Mucosa of descending colon (tissue), 3 donors: ENCODE measurements around the gene PALD1. TPM values are rescaled to one million over a fixed set of nuclear protein-coding genes. Genes with fewer than 3 reads are reported as not detected.

ENCODE experiments used
- ATAC-seq: fragments of 200-7000 bp; cut with Tn5 transposase; one replicate; pipeline ENCODE4 v1.9.1; 2020; ENCODE audit warnings: mild to moderate bottlenecking, moderate library complexity
- DNase-seq, 3 donors: peaks; one replicate each; pipeline ENCODE4 v3.0.0-alpha.2; 2020
- H3K36me3 ChIP-seq: fragments of 200-600 bp; one replicate; pipeline ENCODE4 v1.8.0; 2021; ENCODE audit warnings: low read depth, mild to moderate bottlenecking
- H3K4me1 ChIP-seq: fragments of 200-600 bp; one replicate; pipeline ENCODE4 v1.8.0; 2021; ENCODE audit warnings: low read depth, mild to moderate bottlenecking
- H3K4me3 ChIP-seq: fragments of 200-600 bp; one replicate; pipeline ENCODE4 v1.8.0; 2021; ENCODE audit warnings: mild to moderate bottlenecking
- H3K9me3 ChIP-seq: fragments of 200-600 bp; one replicate; pipeline ENCODE4 v1.8.0; 2021; ENCODE audit warnings: mild to moderate bottlenecking
- CTCF ChIP-seq: fragments of 200-600 bp; IDR thresholded peaks from one replicate; pipeline ENCODE4 v1.8.0; 2022; ENCODE audit warnings: antibody characterized with exemption, mild to moderate bottlenecking
- intact Hi-C, 2 donors: fragments of 100-400 bp; cut with DNase I in 1 of 2; cut with micrococcal nuclease in 1 of 2; formaldehyde crosslinking; loops; one replicate each; pipeline versions ENCODE4 v1.11.0 to v1.11.1; 2022; cut with DNase I, micrococcal nuclease
- total RNA-seq, 3 donors: library from RNA; stranded (reverse); fragmentation: NEBNext Ultra II Directional in 2 of 3; extraction: Animal tissue kit (Norgen Biotek cat#: 25700) in 2 of 3; gene quantifications; one replicate each; pipeline versions ENCODE4 v1.2.1 to v1.2.4, GENCODE V29; 2021 to 2023
- donor health status: DM: no; HTN: no; CAD: no; lungs with moderate emphysema.
- donor health status: DM: no; HTN: no; CAD: no.
- donor health status: DM: no; HTN: yes; CAD: no.

The PALD1 gene
- total RNA-seq, 3 donors from 2014 or later = 1.9 to 15.9 (median 3.2) TPM

DNA sequence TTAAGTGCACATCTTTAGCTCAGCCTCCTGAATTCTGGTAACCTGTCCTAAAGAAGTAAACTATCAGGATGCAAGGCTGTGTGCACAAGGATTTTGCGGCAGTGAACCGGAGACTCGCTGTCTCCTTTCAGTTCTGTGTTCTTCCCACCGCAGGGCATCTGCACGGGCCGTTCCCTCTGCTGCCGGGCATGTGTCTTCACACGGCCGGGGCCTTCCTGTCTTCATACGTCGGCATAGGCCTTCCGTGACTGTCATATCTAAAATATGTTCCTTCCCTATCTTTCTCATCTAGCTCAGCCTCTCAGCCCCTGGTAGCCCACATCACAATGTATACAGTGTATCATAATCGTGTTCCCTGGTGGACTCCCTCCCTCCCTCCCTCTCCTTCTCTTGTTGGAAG is 16.4 kb downstream of the PALD1 start:
- ATAC-seq (peak; percentile 58), DNase-seq (peak in 1 of 3 donors; percentile 74)
- Histone ChIP-seq H3K36me3 (no peaks in the 10 kb centered on the region), H3K4me3 (no peak overlapping the region), H3K4me1 (no peaks in the 10 kb centered on the region), H3K9me3 (no peaks in the 10 kb centered on the region)
- intact Hi-C loops = no loop called here
- no peak for TF ChIP-seq CTCF

DNA sequence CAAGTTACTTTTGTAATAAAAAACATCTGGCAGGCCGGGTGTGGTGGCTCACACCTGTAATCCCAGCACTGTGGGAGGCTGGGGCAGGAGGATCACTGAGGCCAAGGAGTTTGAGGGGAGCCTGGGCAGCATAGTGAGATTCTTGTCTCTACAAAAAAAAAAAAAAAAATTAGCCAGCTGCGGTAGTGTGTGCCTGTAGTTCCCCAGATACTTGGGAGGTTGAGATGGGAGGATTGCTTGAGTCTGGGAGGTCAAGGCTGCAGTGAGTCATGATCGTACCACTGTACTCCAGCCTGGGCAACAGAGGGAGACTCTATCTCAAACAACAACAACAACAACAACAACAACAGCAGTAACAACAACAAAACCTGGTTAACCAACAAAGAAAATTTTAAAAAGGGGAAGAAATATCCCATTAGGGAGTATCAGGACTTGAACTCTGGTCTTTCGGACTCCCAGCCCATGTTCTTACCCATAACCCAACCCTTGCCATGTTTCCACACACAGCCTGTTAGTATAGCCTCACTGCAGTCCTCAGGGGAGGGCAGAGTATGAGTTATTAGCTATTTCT is 17.2 kb downstream of the PALD1 start:
- Histone ChIP-seq H3K9me3 (no peaks in the 10 kb centered on the region), H3K4me3 (no peak overlapping the region), H3K36me3 (no peaks in the 10 kb centered on the region), H3K4me1 (no peaks in the 10 kb centered on the region)
- no peak for ATAC-seq
- no peak for TF ChIP-seq CTCF
- no peak for DNase-seq
- intact Hi-C loops = no loop called here

- Histone ChIP-seq H3K4me1 (no peaks in the 10 kb centered on the region), H3K4me3 (no peak overlapping the region), H3K36me3 (no peaks in the 10 kb centered on the region), H3K9me3 (no peaks in the 10 kb centered on the region)
- ATAC-seq = no peak
- DNase-seq = no peak
- intact Hi-C loops = no loop called here
- no peak for TF ChIP-seq CTCF
These were observed 18.0 kb downstream of the PALD1 start for GRCh38 chr10:70496341-70497119.

- ATAC-seq (no peak), DNase-seq (no peak)
- Histone ChIP-seq H3K36me3 (no peaks in the 10 kb centered on the region), H3K4me1 (no peaks in the 10 kb centered on the region), H3K9me3 (no peaks in the 10 kb centered on the region), H3K4me3 (no peak overlapping the region)
- TF ChIP-seq CTCF = no peak
- intact Hi-C loops = no loop called here
These were observed 18.6 kb downstream of the PALD1 start for GRCh38 chr10:70497120-70497545.

DNA sequence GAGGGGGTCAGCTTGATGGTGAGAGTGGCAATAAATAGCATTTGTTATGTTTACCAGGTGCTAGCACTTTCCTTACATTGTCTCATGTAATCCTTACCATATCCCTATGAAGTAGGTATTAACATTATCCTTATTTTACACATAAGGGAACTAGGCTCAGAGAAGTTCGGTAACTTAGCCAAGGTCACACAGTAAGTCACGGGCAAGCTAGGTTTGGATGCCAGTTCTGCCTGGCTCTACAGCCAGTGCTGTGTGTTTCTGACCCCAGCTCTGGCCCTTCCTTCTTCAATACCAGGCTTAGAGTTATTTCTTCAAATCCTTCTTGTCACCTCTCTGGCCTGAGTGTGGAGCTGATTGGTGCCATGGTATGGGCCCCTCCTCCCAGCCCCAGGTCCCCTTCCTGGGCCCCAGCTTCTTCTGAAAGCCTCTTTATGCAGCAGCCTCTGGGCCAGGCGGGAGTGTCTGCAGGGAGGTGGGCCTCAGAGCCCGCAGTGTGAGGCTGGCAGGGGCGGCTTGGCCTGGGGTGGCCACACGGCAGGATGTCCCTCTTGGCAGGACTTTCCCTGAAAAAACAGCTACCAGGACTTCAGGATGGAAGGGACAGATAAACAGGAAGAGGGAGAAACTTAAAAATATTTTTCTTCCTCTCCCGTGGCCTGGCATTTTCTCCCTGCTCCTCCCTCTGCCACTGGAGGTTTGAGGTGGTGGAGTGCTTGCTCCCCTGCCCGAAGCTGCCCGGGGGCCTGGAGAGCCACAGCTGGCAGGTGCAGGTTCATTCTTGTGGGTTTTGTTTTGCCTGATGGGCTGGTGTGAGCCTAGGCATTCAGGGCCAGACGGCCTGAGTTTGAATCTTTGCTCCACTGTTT is 20.6 kb downstream of the PALD1 start:
- Histone ChIP-seq H3K36me3 (no peaks in the 10 kb centered on the region), H3K4me1 (no peaks in the 10 kb centered on the region), H3K4me3 (no peak overlapping the region), H3K9me3 (no peaks in the 10 kb centered on the region)
- TF ChIP-seq CTCF = no peak
- intact Hi-C loops = no loop called here
- no peak for ATAC-seq
- no peak for DNase-seq
